Spleen (tissue), 7 donors: Measurements from ENCODE around the gene CCDC192.

Experiments
- POLR2A ChIP-seq, 3 donors: fragments of 450-650 bp; IDR thresholded peaks; one replicate each; pipeline ENCODE4 v1.5.1; 2017; ENCODE audit warnings: antibody characterized with exemption in 3 of 3, mild to moderate bottlenecking in 1 of 3
- POLR2AphosphoS5 ChIP-seq, 3 donors: sonication (generic); formaldehyde crosslinking; IDR thresholded peaks; one replicate each; pipeline ENCODE4 v1.5.1; 2017; ENCODE audit warnings: antibody characterized with exemption in 3 of 3
- TF ChIP-seq, protein P1 (sequence below), 11 experiments: fragments of 200-600 bp in 7 of 11; fragments of 450-650 bp in 4 of 11; sonication (generic) in 4 of 11; IDR thresholded peaks in 8 of 11; conservative IDR thresholded peaks in 3 of 11; 1 replicate in 7 of 11; 2 replicates in 4 of 11; pipeline versions ENCODE4 v1.4.0 to v1.8.0; 2016 to 2021; ENCODE audit warnings: antibody characterized with exemption in 11 of 11, inconsistent platforms in 4 of 11, mild to moderate bottlenecking in 1 of 11
- donor health status: DM: no; HTN: no; CAD: no; lungs with moderate emphysema.
- donor health status: DM: no; HTN: no; CAD: no.
- donor health status: DM: no; HTN: no; CAD: no.

DNA sequence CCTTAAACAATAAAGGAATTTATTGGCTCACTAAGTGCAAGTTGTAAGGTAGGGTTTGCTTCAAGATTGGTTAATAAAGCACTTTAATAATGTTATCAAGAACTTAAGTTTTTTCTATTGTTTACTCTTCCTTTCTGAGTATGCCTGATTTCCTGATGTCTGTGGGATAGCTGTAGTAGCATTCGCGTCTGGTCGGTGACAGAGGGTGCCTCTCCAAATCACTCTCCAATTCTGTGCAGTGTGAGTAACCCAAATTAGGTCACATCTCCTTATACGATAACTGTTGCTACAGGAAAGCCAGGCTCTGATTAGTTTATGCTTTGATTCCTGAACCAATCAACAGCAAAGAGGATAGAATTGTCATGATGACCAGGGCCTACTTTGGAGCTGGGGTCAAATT is 90.7 kb downstream of the CCDC192 start:
- TF ChIP-seq, protein P1, sequence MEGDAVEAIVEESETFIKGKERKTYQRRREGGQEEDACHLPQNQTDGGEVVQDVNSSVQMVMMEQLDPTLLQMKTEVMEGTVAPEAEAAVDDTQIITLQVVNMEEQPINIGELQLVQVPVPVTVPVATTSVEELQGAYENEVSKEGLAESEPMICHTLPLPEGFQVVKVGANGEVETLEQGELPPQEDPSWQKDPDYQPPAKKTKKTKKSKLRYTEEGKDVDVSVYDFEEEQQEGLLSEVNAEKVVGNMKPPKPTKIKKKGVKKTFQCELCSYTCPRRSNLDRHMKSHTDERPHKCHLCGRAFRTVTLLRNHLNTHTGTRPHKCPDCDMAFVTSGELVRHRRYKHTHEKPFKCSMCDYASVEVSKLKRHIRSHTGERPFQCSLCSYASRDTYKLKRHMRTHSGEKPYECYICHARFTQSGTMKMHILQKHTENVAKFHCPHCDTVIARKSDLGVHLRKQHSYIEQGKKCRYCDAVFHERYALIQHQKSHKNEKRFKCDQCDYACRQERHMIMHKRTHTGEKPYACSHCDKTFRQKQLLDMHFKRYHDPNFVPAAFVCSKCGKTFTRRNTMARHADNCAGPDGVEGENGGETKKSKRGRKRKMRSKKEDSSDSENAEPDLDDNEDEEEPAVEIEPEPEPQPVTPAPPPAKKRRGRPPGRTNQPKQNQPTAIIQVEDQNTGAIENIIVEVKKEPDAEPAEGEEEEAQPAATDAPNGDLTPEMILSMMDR (IDR thresholded peaks at IDR 0.05 in 8 of 11, conservative IDR thresholded peaks at IDR 0.05 in 3 of 11), result no peak
- TF ChIP-seq POLR2AphosphoS5 (IDR thresholded peaks at IDR 0.05), result no peak
- no peak for TF ChIP-seq POLR2A (IDR thresholded peaks at IDR 0.05)
